ENCODE data around the gene THOC7. TPM values are rescaled to one million over a fixed set of nuclear protein-coding genes. Genes with fewer than 3 reads are reported as not detected.

Gene THOC7
- total RNA-seq, 1 experiment from 2014 or later: 41.8 TPM

DNA sequence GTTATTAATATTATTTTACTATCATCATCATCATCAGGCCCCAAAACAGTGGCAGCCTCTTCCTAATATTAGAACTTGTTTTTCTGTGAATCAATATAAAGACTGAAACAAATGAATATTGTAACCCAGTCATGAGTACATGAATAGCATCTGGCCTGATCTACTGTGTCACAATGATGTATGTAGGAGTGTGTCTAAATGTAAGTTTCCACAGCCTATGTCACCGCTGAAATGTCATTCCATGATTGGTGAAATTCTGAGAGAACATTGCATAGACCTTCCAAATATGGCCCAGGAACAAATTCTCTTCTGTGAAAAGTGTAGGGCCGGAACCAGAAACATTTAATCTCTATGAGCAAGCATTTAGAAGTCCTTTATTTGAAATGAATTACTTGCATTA lies 65.1 kb downstream of the THOC7 start:
- Histone ChIP-seq H4K20me1 (ENCODE audit: low read length) (no peaks in the 10 kb centered on the region), H3K36me3 (ENCODE audit: low read depth, low read length) (no peaks in the 10 kb centered on the region), H3K27ac (ENCODE audit: low read length) (no peak overlapping the region), H3K9me2 (replicated peaks; ENCODE audit: low read length) (no peaks in the 10 kb centered on the region), H3F3A (ENCODE audit: low read length, unreplicated experiment) (no peaks in the 10 kb centered on the region), H3K9ac (ENCODE audit: low read length) (no peak overlapping the region), H3K4me3 (ENCODE audit: low read length) (no peak overlapping the region), H3K4me2 (ENCODE audit: low read length) (no peak overlapping the region), H3K27me3 (ENCODE audit: low read length) (no peaks in the 10 kb centered on the region), H3K4me1 (ENCODE audit: insufficient read depth, low read length) (no peaks in the 10 kb centered on the region), H3K9me3 (ENCODE audit: low read length) (no peaks in the 10 kb centered on the region), H3K79me2 (ENCODE audit: low read length) (no peaks in the 10 kb centered on the region), H2AFZ (ENCODE audit: low read length) (no peak overlapping the region)
- POLR2A ChIA-PET (ENCODE audit: unreplicated experiment): no interaction called here
- CTCF ChIA-PET: no interaction called here
- intact Hi-C loops (cut with micrococcal nuclease): no loop called here
- no peak for DNase-seq
- TF ChIP-seq, protein P1, sequence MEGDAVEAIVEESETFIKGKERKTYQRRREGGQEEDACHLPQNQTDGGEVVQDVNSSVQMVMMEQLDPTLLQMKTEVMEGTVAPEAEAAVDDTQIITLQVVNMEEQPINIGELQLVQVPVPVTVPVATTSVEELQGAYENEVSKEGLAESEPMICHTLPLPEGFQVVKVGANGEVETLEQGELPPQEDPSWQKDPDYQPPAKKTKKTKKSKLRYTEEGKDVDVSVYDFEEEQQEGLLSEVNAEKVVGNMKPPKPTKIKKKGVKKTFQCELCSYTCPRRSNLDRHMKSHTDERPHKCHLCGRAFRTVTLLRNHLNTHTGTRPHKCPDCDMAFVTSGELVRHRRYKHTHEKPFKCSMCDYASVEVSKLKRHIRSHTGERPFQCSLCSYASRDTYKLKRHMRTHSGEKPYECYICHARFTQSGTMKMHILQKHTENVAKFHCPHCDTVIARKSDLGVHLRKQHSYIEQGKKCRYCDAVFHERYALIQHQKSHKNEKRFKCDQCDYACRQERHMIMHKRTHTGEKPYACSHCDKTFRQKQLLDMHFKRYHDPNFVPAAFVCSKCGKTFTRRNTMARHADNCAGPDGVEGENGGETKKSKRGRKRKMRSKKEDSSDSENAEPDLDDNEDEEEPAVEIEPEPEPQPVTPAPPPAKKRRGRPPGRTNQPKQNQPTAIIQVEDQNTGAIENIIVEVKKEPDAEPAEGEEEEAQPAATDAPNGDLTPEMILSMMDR (conservative IDR thresholded peaks at IDR 0.05; ENCODE audit: low read depth, low read length): no peak
- TF ChIP-seq EZH2phosphoT487 (IDR thresholded peaks at IDR 0.05; ENCODE audit: borderline replicate concordance, low read length) (no peak), EZH2 (IDR thresholded peaks at IDR 0.05; ENCODE audit: low read length, unreplicated experiment) (no peak)
- no TSS peak for BruUV-seq (replicated peaks)
- ATAC-seq: no peak

DNA sequence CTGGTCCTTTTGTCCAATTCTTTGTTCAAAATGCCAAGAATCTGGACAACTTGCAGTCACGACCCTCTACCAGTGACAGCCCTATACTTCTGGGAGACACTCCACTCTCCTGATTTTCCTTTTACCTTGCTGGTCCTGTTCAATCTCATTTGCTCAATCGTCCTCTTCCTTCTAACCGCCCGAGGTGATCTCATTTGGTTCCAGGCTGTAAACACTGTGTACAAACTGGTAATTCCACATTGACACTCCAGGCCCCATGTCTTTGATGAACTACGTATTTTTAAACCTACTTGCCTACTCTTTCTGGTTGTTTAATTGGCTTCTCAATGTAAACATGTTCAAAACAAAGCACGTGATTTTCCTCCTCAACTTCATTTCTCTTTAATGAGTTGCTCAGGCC lies 68.2 kb downstream of the THOC7 start:
- Histone ChIP-seq H3K9me2 (replicated peaks; ENCODE audit: low read length) (no peaks in the 10 kb centered on the region), H4K20me1 (ENCODE audit: low read length) (no peaks in the 10 kb centered on the region), H3K27me3 (ENCODE audit: low read length) (no peaks in the 10 kb centered on the region), H3K4me2 (ENCODE audit: low read length) (no peak overlapping the region), H3K4me1 (ENCODE audit: insufficient read depth, low read length) (no peaks in the 10 kb centered on the region), H3K79me2 (ENCODE audit: low read length) (no peaks in the 10 kb centered on the region), H3F3A (ENCODE audit: low read length, unreplicated experiment) (no peaks in the 10 kb centered on the region), H3K27ac (ENCODE audit: low read length) (no peak overlapping the region), H3K9me3 (ENCODE audit: low read length) (no peaks in the 10 kb centered on the region), H3K9ac (ENCODE audit: low read length) (no peak overlapping the region), H2AFZ (ENCODE audit: low read length) (no peak overlapping the region), H3K4me3 (ENCODE audit: low read length) (no peak overlapping the region), H3K36me3 (ENCODE audit: low read depth, low read length) (no peaks in the 10 kb centered on the region)
- no peak for DNase-seq
- CTCF ChIA-PET: no interaction called here
- BruUV-seq (replicated peaks): no TSS peak
- no peak for ATAC-seq
- intact Hi-C loops (cut with micrococcal nuclease): no loop called here
- POLR2A ChIA-PET (ENCODE audit: unreplicated experiment): no interaction called here
- no peak for TF ChIP-seq EZH2 (IDR thresholded peaks at IDR 0.05; ENCODE audit: low read length, unreplicated experiment)
- no peak for TF ChIP-seq EZH2phosphoT487 (IDR thresholded peaks at IDR 0.05; ENCODE audit: borderline replicate concordance, low read length)
- TF ChIP-seq, protein P1 (conservative IDR thresholded peaks at IDR 0.05; ENCODE audit: low read depth, low read length): no peak

DNA sequence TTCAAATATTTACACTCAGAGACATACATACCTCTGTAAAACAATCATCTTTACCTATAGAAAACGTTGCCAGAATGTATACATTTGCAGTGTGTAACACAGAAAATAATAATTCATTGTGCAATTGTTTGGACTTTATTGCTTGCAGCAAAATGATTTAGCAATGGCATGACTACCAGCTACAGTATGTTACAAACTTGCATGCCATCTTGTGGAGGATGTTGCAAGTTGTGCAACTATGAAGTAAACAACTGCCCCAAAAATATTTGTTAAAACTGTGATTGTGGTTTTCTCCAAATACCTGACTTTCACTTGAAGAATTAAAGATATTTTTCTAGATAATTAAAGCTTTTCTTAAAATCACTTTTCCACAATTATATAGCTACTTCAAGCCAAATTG lies 71.6 kb downstream of the THOC7 start:
- Histone ChIP-seq H3F3A (ENCODE audit: low read length, unreplicated experiment) (no peaks in the 10 kb centered on the region), H3K36me3 (ENCODE audit: low read depth, low read length) (no peaks in the 10 kb centered on the region), H3K27me3 (ENCODE audit: low read length) (no peaks in the 10 kb centered on the region), H3K4me1 (ENCODE audit: insufficient read depth, low read length) (no peaks in the 10 kb centered on the region), H2AFZ (ENCODE audit: low read length) (no peak overlapping the region), H3K9ac (ENCODE audit: low read length) (no peak overlapping the region), H3K9me2 (replicated peaks; ENCODE audit: low read length) (no peaks in the 10 kb centered on the region), H3K79me2 (ENCODE audit: low read length) (no peaks in the 10 kb centered on the region), H3K27ac (ENCODE audit: low read length) (no peak overlapping the region), H4K20me1 (ENCODE audit: low read length) (no peaks in the 10 kb centered on the region), H3K4me2 (ENCODE audit: low read length) (no peak overlapping the region), H3K4me3 (ENCODE audit: low read length) (no peak overlapping the region), H3K9me3 (ENCODE audit: low read length) (no peaks in the 10 kb centered on the region)
- no TSS peak for BruUV-seq (replicated peaks)
- intact Hi-C loops (cut with micrococcal nuclease): no loop called here
- peak; percentile 35 for DNase-seq
- ChIA-PET POLR2A (ENCODE audit: unreplicated experiment) (no interaction called here), CTCF (no interaction called here)
- no peak for ATAC-seq
- no peak for TF ChIP-seq EZH2 (IDR thresholded peaks at IDR 0.05; ENCODE audit: low read length, unreplicated experiment)
- no peak for TF ChIP-seq EZH2phosphoT487 (IDR thresholded peaks at IDR 0.05; ENCODE audit: borderline replicate concordance, low read length)
- TF ChIP-seq, protein P1 (conservative IDR thresholded peaks at IDR 0.05; ENCODE audit: low read depth, low read length): peak; percentile 39

Other genes starting within 250 kb of the THOC7 start
- gene SNTN, start 211.1 kb downstream of the THOC7 start, total RNA-seq (2014; rRNA removed): not detected in 2 replicates
- gene C3orf49, start 44.5 kb downstream of the THOC7 start, total RNA-seq (2014; rRNA removed): not detected in 2 replicates
- gene ATXN7, start 62 bp upstream of the THOC7 start, total RNA-seq (2014; rRNA removed): 3.6 and 6.3 TPM in 2 replicates
- gene SCAANT1, start 48.6 kb upstream of the THOC7 start, total RNA-seq (2014; rRNA removed): not detected in 2 replicates
- 73.2 and 80.7 TPM in 2 replicates for gene PSMD6, start 159.7 kb upstream of the THOC7 start, total RNA-seq (2014; rRNA removed)

Data from PC-3 (cell line).